ENCODE results near the gene PCGF3.

DNA sequence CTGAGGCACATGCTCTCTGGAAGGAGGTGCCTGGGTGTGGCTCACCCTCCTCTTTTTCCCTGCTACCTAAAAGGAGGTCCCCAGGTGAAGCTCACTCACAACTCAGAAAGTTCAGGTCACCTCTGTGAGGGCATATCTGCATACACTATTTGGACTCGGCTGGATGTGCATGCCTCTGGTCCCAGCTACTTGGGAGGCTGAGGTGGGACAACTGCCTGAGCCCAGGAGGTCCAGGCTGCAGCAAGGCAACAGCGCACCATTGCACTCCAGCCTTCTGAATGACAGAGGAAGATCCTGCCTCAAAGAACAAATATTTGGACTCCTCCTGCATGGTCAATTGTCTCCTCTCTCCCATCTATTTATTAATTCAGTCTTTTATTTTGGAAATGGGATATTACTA, 73.9 kb downstream of the PCGF3 start:
- TF ChIP-seq, protein P1, sequence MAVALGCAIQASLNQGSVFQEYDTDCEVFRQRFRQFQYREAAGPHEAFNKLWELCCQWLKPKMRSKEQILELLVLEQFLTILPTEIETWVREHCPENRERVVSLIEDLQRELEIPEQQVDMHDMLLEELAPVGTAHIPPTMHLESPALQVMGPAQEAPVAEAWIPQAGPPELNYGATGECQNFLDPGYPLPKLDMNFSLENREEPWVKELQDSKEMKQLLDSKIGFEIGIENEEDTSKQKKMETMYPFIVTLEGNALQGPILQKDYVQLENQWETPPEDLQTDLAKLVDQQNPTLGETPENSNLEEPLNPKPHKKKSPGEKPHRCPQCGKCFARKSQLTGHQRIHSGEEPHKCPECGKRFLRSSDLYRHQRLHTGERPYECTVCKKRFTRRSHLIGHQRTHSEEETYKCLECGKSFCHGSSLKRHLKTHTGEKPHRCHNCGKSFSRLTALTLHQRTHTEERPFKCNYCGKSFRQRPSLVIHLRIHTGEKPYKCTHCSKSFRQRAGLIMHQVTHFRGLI (tag by site-specific recombination; IDR thresholded peaks at IDR 0.05) = no peak
- TF ChIP-seq ZNF133 (tag by site-specific recombination; IDR thresholded peaks at IDR 0.05) = no peak
- TF ChIP-seq, protein P2, sequence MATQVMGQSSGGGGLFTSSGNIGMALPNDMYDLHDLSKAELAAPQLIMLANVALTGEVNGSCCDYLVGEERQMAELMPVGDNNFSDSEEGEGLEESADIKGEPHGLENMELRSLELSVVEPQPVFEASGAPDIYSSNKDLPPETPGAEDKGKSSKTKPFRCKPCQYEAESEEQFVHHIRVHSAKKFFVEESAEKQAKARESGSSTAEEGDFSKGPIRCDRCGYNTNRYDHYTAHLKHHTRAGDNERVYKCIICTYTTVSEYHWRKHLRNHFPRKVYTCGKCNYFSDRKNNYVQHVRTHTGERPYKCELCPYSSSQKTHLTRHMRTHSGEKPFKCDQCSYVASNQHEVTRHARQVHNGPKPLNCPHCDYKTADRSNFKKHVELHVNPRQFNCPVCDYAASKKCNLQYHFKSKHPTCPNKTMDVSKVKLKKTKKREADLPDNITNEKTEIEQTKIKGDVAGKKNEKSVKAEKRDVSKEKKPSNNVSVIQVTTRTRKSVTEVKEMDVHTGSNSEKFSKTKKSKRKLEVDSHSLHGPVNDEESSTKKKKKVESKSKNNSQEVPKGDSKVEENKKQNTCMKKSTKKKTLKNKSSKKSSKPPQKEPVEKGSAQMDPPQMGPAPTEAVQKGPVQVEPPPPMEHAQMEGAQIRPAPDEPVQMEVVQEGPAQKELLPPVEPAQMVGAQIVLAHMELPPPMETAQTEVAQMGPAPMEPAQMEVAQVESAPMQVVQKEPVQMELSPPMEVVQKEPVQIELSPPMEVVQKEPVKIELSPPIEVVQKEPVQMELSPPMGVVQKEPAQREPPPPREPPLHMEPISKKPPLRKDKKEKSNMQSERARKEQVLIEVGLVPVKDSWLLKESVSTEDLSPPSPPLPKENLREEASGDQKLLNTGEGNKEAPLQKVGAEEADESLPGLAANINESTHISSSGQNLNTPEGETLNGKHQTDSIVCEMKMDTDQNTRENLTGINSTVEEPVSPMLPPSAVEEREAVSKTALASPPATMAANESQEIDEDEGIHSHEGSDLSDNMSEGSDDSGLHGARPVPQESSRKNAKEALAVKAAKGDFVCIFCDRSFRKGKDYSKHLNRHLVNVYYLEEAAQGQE (tag by site-specific recombination; IDR thresholded peaks at IDR 0.05) = no peak
- TF ChIP-seq, protein P3, sequence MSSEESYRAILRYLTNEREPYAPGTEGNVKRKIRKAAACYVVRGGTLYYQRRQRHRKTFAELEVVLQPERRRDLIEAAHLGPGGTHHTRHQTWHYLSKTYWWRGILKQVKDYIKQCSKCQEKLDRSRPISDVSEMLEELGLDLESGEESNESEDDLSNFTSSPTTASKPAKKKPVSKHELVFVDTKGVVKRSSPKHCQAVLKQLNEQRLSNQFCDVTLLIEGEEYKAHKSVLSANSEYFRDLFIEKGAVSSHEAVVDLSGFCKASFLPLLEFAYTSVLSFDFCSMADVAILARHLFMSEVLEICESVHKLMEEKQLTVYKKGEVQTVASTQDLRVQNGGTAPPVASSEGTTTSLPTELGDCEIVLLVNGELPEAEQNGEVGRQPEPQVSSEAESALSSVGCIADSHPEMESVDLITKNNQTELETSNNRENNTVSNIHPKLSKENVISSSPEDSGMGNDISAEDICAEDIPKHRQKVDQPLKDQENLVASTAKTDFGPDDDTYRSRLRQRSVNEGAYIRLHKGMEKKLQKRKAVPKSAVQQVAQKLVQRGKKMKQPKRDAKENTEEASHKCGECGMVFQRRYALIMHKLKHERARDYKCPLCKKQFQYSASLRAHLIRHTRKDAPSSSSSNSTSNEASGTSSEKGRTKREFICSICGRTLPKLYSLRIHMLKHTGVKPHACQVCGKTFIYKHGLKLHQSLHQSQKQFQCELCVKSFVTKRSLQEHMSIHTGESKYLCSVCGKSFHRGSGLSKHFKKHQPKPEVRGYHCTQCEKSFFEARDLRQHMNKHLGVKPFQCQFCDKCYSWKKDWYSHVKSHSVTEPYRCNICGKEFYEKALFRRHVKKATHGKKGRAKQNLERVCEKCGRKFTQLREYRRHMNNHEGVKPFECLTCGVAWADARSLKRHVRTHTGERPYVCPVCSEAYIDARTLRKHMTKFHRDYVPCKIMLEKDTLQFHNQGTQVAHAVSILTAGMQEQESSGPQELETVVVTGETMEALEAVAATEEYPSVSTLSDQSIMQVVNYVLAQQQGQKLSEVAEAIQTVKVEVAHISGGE (tag by site-specific recombination; conservative IDR thresholded peaks at IDR 0.05; ENCODE audit: low read depth) = no peak
